GM19324 (cell line): ENCODE data around the gene ZNF750.

ENCODE experiments used
- ATAC-seq: cut with Tn5 transposase; IDR thresholded peaks from one replicate; pipeline ENCODE4 v1.9.1; 2021; ENCODE audit warnings: mild to moderate bottlenecking, moderate library complexity; ENCODE audit not compliant: unreplicated experiment, low FRiP score

Gene ZNF750

DNA sequence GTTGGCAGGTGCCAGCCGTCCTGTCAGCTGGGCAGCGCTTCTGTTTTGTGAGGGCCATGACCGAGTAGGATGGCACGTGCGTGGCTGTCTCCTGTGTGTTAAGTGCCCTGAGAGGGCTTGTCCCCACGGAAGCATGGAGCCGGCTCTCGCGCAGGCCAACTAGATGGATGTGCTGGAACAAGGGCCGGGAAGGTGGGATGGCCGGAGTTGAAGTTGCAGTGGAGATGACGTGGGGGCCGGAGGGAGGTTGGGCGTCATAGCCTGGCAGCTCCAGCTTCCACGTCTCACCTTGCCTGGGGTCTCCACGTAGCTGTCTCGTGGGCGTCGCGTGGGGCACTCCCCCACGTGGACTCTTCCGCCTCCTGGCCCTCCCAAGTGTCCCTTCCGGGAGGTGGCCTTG lies 60.3 kb downstream of the ZNF750 start:
- ATAC-seq: no peak
